Globus pallidus (tissue), 1 donor: Measurements from ENCODE around the gene NXPH4.

Source experiments
- DNase-seq: peaks from one replicate; pipeline ENCODE4 v3.0.0-alpha.2; 2015; ENCODE audit warnings: low spot score

NXPH4 gene

GRCh38 chr12:57242691-57243454 is 26.3 kb downstream of the NXPH4 start:
- DNase-seq = no peak

GRCh38 chr12:57243521-57244311 is 27.1 kb downstream of the NXPH4 start:
- no peak for DNase-seq

GRCh38 chr12:57244312-57244696 is 27.7 kb downstream of the NXPH4 start:
- DNase-seq = no peak

GRCh38 chr12:57247041-57247440 is 30.4 kb downstream of the NXPH4 start:
- DNase-seq = no peak

- DNase-seq = no peak
Observed at GRCh38 chr12:57248934-57249742, 32.5 kb downstream of the NXPH4 start.

- no peak for DNase-seq
Observed at GRCh38 chr12:57250541-57250940, 33.9 kb downstream of the NXPH4 start.

GRCh38 chr12:57250956-57251355 is 34.4 kb downstream of the NXPH4 start, which contains the start of gene STAC3:
STAC3 (minus strand) TSS chr12:57251187; CDS start chr12:57249636, 1,551 bp downstream.
- no peak for DNase-seq

- no peak for DNase-seq
Observed at GRCh38 chr12:57254506-57255280, 38.1 kb downstream of the NXPH4 start.

GRCh38 chr12:57255916-57256315 is 39.3 kb downstream of the NXPH4 start:
- no peak for DNase-seq

- no peak for DNase-seq
Observed at GRCh38 chr12:57258977-57259970, 42.7 kb downstream of the NXPH4 start.

GRCh38 chr12:57260366-57260765 is 43.8 kb downstream of the NXPH4 start:
- DNase-seq = no peak

- no peak for DNase-seq
Observed at GRCh38 chr12:57261428-57261865, 44.9 kb downstream of the NXPH4 start.

GRCh38 chr12:57262126-57262822 is 45.7 kb downstream of the NXPH4 start:
- no peak for DNase-seq

GRCh38 chr12:57263096-57263495 is 46.5 kb downstream of the NXPH4 start:
- no peak for DNase-seq

- no peak for DNase-seq
Observed at GRCh38 chr12:57266681-57267080, 50.1 kb downstream of the NXPH4 start.

- DNase-seq = no peak
Observed at GRCh38 chr12:57268264-57268663, 51.7 kb downstream of the NXPH4 start.

- DNase-seq = no peak
Observed at GRCh38 chr12:57270966-57271470, 54.4 kb downstream of the NXPH4 start.

- no peak for DNase-seq
Observed at GRCh38 chr12:57272337-57273151, 56.0 kb downstream of the NXPH4 start.

GRCh38 chr12:57273516-57273915 is 56.9 kb downstream of the NXPH4 start:
- DNase-seq = no peak
